GM20000 (cell line): ENCODE results near the gene DCLK2.

Experiments
- DNase-seq: peaks from one replicate; pipeline ENCODE4 v3.0.0; 2012; ENCODE audit warnings: low spot score
- TF ChIP-seq, protein P1 (sequence below): IDR thresholded peaks from 2 replicates; pipeline ENCODE4 v1.5.1; 2012; ENCODE audit warnings: mild to moderate bottlenecking, control low read depth; ENCODE audit errors: extremely low read depth, missing control alignments

DCLK2 gene

DNA sequence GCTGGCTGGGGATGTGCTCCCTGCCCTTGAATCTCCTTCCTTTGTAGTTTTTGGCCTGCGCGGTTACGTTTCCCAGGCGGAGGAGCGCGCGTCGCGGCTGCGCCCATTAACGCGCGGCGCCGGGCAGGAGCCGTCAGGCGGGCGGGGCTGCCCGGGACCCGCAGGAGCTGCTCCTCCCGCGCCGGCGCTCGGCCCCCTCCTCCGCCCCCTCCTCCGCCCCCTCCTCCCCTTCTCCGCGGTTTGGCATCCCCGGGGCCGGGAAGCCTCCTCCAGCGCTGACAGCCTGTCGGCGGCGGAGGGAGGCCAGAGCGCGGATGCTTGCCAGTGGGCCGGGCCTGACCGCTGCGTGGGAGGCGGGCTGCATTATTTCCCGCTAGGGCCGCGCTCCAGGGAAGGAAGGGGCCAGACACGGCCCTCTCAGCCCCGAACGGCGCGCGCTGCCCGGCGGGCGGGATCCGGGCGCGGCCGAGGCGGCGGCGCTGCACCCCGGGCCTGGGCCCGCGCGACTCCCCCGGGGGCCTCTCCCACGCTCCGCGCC lies at the start of gene DCLK2:
DCLK2 (plus strand) TSS at position 405 of the 538 bp plus-strand sequence. CDS start 583 bp downstream, outside the sequence.
- DNase-seq, result peak; percentile 73

DNA sequence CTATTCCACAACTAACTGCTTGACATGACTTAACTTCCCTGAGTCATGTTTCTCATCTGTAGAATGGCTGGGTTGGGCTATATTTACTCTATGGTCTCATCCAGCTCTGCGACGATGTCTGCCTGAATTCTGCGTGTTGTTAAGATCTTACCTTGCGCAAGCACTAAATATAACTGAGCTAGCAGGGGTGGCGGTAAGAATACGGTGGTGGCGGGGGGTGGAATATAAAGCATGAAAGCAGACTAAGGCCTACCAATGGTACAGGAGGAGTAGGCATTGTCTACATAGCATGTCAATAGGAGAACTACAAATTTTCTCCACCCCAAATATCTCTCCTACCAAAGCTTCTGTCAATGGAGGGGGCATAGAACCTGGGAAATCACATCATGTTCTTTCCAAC lies 45.7 kb upstream of the DCLK2 start:
- no peak for DNase-seq
- TF ChIP-seq, protein P1, sequence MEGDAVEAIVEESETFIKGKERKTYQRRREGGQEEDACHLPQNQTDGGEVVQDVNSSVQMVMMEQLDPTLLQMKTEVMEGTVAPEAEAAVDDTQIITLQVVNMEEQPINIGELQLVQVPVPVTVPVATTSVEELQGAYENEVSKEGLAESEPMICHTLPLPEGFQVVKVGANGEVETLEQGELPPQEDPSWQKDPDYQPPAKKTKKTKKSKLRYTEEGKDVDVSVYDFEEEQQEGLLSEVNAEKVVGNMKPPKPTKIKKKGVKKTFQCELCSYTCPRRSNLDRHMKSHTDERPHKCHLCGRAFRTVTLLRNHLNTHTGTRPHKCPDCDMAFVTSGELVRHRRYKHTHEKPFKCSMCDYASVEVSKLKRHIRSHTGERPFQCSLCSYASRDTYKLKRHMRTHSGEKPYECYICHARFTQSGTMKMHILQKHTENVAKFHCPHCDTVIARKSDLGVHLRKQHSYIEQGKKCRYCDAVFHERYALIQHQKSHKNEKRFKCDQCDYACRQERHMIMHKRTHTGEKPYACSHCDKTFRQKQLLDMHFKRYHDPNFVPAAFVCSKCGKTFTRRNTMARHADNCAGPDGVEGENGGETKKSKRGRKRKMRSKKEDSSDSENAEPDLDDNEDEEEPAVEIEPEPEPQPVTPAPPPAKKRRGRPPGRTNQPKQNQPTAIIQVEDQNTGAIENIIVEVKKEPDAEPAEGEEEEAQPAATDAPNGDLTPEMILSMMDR, result no peak

More for the DNA sequence above, at the start of gene DCLK2:
- TF ChIP-seq, protein P1, result no peak

DNA sequence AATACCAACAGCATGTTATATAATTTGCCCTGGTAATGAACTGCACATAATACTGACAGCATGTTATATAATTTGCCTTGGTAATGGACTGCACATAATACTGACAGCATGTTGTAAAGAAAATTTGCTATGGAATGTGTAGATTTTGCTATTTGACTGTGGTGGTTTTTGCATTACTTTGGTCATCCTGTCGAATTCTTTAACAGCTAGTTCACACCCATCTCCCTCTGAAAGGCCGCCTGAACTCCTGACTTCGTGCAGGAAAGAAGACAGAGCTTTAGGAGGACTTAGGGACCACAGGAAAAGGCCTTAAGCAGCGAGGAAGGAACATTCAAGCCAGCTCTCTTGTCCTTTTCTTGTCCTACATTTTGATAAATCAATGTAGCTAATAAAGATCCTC lies 45.2 kb upstream of the DCLK2 start:
- TF ChIP-seq, protein P1, result no peak
- no peak for DNase-seq

DNA sequence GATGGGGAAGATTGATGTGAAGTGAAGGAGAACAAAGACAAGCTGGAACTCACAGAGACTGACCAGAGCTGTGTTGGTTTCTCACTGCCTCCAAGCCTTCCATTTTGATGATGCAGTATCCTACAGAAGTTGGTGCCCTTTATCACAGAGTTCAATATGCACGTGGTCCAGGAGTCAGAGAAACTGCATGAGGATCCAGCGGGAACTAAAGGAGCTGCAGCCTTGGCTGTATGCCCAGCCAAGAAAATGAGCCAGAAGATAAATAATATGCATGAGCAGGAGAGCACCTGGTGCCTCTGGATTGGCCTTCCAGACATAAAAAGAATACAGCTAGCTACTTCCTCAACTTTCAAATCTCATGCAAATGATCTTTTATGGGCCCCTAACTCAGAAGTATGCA lies 44.3 kb upstream of the DCLK2 start:
- DNase-seq, result no peak
- TF ChIP-seq, protein P1, result no peak

DNA sequence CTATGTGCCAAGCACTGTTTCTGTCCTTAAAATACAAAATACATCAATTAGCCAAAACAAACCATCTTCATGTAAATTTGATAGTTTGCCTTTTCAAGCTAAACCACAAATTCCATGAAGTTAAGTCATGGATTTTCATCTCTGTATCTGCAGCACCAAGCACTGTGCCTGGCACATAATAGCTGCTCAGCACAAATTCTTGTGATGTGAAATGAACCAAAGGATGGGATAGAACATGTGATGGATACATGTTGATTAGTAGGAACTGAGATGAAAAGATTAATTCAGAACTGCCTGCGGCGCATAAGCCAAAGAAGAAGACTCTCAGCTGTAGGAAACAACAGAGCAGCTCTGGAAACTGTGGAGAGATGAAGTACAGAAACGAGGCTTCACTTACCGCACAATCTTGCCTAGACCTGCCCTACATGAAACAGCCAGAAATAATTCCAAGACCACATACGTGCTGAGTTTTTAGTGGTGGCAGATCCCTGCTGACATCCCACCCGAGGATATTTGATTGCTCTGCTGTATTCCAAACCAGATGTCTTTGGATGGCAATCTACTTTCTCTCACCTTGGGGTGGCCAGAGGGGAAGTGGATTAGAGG lies 40.9 kb upstream of the DCLK2 start:
- TF ChIP-seq, protein P1, result no peak
- DNase-seq, result no peak

DNA sequence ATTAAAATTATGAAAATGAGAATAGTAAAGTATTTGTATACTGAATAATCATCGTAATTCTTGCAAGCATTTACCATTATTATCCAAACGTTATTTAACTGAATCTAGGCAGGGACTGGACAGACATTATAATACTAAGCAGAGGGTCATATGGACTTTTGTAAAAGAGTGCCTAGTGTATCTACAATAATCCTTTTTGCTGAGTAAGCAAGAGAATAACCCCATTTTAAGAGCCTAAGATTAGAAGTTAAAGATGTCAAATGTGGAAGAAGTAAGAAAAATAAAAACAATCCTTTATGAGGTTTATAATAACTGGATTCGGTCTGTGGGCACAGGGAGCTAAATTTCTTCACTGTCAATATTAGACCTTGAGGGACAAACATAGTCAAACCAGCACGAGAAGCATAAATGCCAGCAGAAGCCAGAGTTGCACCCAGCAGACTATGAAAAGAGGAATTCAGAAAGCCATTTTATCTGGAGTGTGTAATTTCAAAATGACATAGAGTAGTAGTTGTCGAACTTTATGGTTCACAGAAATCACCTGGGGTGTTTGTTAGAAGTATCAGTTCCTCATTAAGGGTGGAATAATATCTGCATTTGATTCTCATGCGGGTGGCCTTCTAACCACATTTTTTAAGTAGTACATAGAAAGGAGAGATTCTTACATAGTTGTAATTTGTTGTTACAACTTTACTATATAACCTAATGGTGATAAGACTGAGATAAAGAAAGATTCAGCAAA lies 39.7 kb upstream of the DCLK2 start:
- TF ChIP-seq, protein P1, result no peak
- peak; percentile 20 for DNase-seq

DNA sequence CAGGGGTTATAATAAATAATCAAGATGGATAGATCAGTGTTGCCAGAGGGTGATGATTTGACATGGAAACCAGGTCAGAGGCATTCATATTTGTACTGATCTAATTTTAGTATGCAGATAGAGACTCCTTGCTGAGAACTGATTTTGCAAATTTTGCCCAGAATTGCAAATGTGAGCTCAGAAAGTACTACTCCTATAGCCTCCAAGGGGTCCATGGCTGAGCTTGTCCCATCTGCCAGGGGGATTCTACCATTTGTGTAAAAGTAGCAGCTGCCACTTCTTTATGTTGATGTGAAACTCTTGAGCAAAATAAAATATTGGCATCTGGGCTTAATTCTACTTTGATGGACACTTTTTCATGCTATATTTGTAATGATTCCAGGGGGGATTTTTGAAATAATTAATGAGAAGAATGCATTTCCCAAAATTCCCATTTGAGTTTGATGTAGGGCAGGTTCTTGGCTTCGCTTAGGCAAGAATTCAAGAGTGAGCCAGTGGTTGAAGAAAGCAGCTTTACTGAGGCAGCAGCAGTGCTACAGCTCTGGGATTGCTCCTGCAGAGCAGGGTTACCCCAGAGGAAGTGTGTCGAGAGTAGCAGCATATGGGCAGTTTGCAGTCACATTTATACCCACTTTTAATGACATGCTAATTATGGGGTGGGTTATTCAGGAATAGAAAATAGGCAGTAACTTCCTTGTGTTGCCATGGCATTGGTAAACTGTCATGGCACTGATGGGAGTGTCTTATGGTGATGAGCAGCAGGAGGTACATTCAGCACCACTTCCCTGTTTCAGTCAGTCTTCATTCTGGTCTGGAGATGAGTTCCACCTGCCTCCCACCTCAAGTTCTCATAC lies 38.7 kb upstream of the DCLK2 start:
- TF ChIP-seq, protein P1, result no peak

More for the DNA sequence above, 38.7 kb upstream of the DCLK2 start:
- DNase-seq, result no peak
